Stimulated activated CD8-positive, alpha-beta memory T cell treated with anti-CD3 and anti-CD28 coated beads, Interleukin-4, amount 100 ng/mL, for 48 hours (primary cell): Measurements from ENCODE around the gene LIF.
"Not testable (repeated sequence)": the region's sequence is repeated elsewhere in the genome, so short reads cannot be mapped to it uniquely, and the experiment has no call there.

Experiments
- DNase-seq: peaks from one replicate; pipeline ENCODE4 v3.0.0-alpha.2; 2020

Gene LIF

GRCh38 chr22:30204015-30204741 is 42.4 kb downstream of the LIF start:
- no peak for DNase-seq

GRCh38 chr22:30202531-30203006 is 44.0 kb downstream of the LIF start:
- no peak for DNase-seq

- no peak for DNase-seq
Observed at GRCh38 chr22:30201945-30202344, 44.6 kb downstream of the LIF start.

- not testable (repeated sequence) for DNase-seq
Observed at GRCh38 chr22:30200905-30201304, 45.7 kb downstream of the LIF start.

- DNase-seq = no peak
Observed at GRCh38 chr22:30198921-30199320, 47.6 kb downstream of the LIF start.

- DNase-seq = no peak
Observed at GRCh38 chr22:30198152-30198825, 48.3 kb downstream of the LIF start.

- DNase-seq = no peak
Observed at GRCh38 chr22:30197389-30197788, 49.2 kb downstream of the LIF start.

GRCh38 chr22:30196880-30197336 is 49.7 kb downstream of the LIF start:
- peak; percentile 25 for DNase-seq

GRCh38 chr22:30196141-30196879 is 50.2 kb downstream of the LIF start:
- peak; percentile 68 for DNase-seq

GRCh38 chr22:30195245-30196140 is 51.1 kb downstream of the LIF start:
- DNase-seq = peak; percentile 28

- DNase-seq = no peak
Observed at GRCh38 chr22:30193031-30193775, 53.4 kb downstream of the LIF start.

- DNase-seq = no peak
Observed at GRCh38 chr22:30192427-30192826, 54.1 kb downstream of the LIF start.

GRCh38 chr22:30191040-30191701 is 55.4 kb downstream of the LIF start:
- no peak for DNase-seq

- no peak for DNase-seq
Observed at GRCh38 chr22:30190574-30190973, 56.0 kb downstream of the LIF start.
